Superior temporal gyrus (tissue), 1 donor: Measurements from ENCODE around the gene AAK1.
A peak's percentile ranks its signal among the peaks of the same experiment; 100 is the strongest.

ENCODE experiments used
- DNase-seq: peaks from one replicate; pipeline ENCODE4 v3.0.0-alpha.2; 2016; ENCODE audit errors: extremely low spot score

Gene AAK1

GRCh38 chr2:69493268-69493667, 150.3 kb downstream of the AAK1 start:
- peak; percentile 69 for DNase-seq

GRCh38 chr2:69491864-69492263, 151.7 kb downstream of the AAK1 start:
- no peak for DNase-seq

GRCh38 chr2:69490486-69490885, 153.1 kb downstream of the AAK1 start:
- DNase-seq, result no peak

GRCh38 chr2:69489793-69490192, 153.7 kb downstream of the AAK1 start:
- DNase-seq, result no peak

DNA sequence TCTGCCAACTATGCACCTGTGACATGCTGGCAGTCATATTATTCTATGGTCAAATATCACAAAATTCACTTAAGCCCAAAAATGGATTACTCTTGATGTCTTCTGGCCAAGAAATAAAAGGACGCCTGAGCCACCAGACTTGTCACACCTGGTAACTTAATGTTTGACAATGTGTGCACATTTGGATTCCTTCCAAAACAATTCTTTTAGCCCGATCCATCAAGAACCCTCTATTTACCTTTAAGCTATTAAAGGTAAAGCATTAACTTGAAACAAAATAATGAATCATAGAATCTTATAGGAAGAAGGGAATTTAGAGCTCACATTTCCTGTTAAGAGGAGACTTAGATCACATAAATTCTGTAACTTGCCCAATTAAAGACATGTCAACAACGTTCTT, 159.8 kb downstream of the AAK1 start:
- DNase-seq, result no peak

DNA sequence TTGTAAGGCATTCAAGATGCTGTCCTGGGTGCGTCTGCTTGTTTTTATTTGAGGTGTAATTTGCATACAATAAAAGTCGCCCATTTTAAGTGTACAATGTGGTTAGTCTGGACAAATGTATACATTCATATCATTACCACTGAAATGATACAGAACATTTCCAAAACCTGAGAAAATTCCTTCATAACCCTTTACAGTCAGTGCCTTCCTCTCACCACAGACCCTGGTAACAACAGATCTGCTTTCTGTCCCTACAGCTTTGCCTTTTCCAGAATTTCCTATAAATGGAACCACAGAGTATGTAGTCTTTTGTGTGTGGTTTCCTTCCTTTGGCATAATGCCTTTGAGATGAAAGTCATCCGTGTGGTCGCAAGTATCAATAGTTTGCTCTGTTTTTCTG, 160.5 kb downstream of the AAK1 start:
- DNase-seq, result no peak

DNA sequence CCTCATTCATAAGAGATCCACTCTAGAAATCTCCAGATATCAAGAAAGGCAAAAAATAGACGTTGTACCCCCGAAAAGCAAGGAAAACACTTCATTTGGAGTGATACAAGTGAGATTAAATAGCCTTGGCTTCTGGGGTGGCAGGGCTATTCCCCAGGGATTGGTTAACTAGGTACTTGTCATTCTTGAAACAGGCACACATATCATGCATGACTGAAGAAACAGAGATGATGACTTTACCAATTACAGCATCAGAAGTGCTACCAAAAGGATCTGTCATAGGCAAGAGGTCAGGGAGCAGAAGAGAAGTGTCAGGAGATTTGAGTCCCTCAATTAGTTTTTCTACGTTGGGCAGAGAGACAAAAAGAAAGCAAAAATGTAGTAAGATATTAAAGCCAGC, 161.1 kb downstream of the AAK1 start:
- DNase-seq, result no peak

DNA sequence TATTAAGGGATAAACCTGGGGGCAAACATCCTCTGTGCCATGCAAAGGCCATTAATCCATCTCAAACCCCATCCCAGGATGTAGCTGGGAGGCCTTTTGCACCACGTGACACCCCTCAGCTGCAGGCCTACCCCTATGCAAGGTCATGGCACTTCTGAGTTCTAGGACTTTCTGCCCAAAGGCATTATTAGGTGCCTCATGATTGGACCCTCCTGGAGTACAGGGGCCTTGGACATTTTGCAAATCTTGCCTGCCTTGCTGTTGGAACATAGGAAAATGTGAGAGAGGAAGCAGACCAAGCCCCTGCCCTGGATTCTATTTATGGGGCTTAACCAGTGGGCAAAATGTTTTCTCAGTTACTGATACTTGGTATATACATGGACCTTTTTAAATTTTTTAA, 162.1 kb downstream of the AAK1 start:
- DNase-seq, result no peak

- DNase-seq, result no peak
Measured at GRCh38 chr2:69477627-69478026, 165.9 kb downstream of the AAK1 start.

GRCh38 chr2:69474688-69475087, 168.9 kb downstream of the AAK1 start:
- no peak for DNase-seq

- peak; percentile 5 for DNase-seq
Measured at GRCh38 chr2:69471793-69472192, 171.7 kb downstream of the AAK1 start.

DNA sequence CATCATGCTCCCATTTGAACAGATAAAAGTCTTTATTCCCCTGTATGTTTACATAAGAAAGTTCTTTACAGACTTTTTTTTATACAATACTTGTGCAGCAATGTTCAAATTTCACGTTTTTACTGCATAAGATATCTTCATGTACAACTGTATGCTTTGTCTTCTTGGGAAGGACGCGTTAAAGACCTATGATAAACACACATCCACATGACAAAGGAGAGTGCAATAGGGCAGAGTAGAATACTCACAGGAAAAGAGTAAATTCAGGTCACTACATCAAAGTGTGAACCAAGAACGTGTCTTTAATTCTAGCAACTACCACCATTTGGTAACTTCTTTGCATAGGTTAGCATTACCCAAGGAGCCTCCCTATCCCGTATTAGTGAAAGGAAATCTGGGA, 172.6 kb downstream of the AAK1 start:
- peak; percentile 11 for DNase-seq

DNA sequence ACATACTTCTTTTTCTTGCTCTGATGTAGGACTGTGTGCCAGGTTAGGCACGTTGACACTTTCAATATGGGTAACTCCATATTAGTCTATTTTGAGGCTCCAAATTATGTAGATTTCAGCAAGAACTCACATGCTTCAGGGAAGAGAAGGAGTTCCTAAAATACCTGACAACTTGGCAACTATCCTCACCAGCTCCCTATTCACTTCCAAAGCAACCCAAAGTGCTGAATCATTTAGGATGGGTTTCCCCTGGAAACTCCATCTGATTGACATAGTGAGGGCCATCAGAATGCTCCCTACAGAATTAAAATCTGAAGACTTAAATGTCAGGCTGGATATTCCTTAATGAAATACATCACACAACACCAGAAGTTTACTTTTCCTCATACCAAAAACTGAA, 173.8 kb downstream of the AAK1 start:
- no peak for DNase-seq

GRCh38 chr2:69469375-69469774, 174.2 kb downstream of the AAK1 start:
- DNase-seq, result no peak

- no peak for DNase-seq
Measured at GRCh38 chr2:69466728-69467127, 176.8 kb downstream of the AAK1 start.

- no peak for DNase-seq
Measured at GRCh38 chr2:69465513-69466456, 177.8 kb downstream of the AAK1 start.

DNA sequence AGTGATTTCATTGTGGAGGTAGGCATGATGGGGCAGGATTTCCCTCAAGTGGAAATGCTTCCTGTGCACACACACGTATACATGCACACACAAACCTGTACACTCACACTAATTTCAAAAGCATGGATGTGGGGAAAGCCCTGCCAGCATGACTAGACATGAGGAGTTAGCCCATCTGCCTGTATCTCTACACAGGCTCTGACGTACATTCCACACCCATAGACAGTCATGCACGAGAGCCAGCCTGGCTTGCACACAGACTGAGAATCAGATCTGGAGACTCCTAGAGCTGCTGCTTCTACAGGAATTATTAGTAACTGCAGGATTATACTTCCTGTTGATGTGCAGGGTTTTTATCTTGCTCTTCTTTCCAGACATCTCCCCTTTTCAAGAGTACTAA, 179.0 kb downstream of the AAK1 start:
- DNase-seq, result no peak

DNA sequence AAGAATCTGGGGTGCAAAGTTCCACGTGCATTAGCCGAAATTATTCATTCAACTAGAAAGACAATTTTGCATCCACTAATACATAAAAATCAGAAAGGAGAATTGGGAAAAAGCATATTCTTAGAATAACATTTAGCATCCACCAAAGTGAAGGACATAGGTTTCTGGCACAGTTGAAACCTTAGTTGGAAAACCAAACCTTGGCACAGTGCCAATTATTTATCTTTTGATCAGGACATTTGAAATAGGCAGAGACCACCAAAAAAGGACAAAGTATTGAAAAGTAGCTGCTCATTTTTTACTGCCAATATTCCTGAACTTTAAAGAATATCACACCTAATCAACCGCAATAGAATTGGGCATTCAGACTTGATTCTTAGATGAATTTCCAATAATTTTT, 180.8 kb downstream of the AAK1 start:
- no peak for DNase-seq

- DNase-seq, result no peak
Measured at GRCh38 chr2:69461404-69461803, 182.1 kb downstream of the AAK1 start.

DNA sequence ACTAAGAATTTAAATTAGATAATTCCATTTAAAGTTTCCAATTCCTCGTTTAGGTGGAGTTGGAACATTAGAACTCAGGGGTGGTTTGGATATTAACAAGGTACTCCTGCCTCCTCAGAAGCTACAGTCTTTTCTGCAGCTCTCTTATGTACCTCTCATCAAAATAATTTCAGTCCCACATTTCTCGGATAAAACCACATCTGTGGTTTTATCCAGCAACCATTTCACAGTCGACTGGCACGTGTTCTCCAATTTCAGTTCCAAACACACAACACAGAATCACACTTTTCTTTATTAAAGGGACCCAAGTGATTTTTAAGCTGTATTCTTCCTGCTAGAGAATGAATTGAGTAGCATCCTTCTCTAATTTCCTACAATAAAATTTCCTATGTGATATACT, 183.6 kb downstream of the AAK1 start:
- DNase-seq, result no peak

GRCh38 chr2:69456950-69457445, 186.5 kb downstream of the AAK1 start:
- no peak for DNase-seq

- DNase-seq, result no peak
Measured at GRCh38 chr2:69456154-69456553, 187.4 kb downstream of the AAK1 start.

- no peak for DNase-seq
Measured at GRCh38 chr2:69454976-69455375, 188.6 kb downstream of the AAK1 start.
